GM12801 (cell line): ENCODE data around the gene MED13L.

Experiments used
- CTCF ChIP-seq: IDR thresholded peaks from one replicate; pipeline ENCODE4 v1.5.1; 2011; ENCODE audit warnings: control low read depth; ENCODE audit not compliant: insufficient read length; ENCODE audit errors: extremely low read depth

The MED13L gene

GRCh38 chr12:116182359-116183063 lies 95.0 kb downstream of the MED13L start:
- no peak for TF ChIP-seq CTCF

- TF ChIP-seq CTCF, result no peak
These were observed 97.0 kb downstream of the MED13L start for GRCh38 chr12:116180448-116180847.

GRCh38 chr12:116179384-116179783 lies 98.1 kb downstream of the MED13L start:
- TF ChIP-seq CTCF, result no peak

GRCh38 chr12:116177017-116177416 lies 100.5 kb downstream of the MED13L start:
- TF ChIP-seq CTCF, result no peak

GRCh38 chr12:116174904-116175303 lies 102.6 kb downstream of the MED13L start:
- TF ChIP-seq CTCF, result no peak

- TF ChIP-seq CTCF, result no peak
These were observed 103.5 kb downstream of the MED13L start for GRCh38 chr12:116174006-116174405.

GRCh38 chr12:116172224-116172849 lies 105.2 kb downstream of the MED13L start:
- no peak for TF ChIP-seq CTCF
